ENCODE results near the gene ACTR3. TPM values are rescaled to one million over a fixed set of nuclear protein-coding genes. Genes with fewer than 3 reads are reported as not detected.

Gene ACTR3
- total and polyA plus RNA-seq, 4 donors: 35.5 to 260 (median 184) TPM

DNA sequence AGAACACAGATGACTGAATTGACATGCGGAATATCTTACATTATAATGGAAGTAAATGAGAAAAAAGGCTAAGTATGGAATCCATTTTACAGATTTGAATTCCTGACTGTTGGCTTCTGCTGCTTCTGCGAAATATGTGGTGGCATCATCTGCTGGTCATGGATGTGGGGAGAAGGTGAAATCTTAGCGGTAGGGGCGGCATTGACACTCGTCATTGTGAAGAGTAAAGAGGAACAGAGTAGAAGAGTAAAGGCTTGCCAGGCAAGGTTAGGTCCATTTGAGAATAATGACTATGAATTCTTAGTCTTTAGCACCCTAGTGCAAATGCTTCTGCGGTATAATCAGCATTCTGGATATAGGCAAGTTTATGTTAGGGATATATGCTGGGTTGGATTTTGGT lies 32.4 kb downstream of the ACTR3 start:
- Histone ChIP-seq H3K36me3 (ENCODE audit: control insufficient read depth in 4 of 4, insufficient read depth in 4 of 4, low read length in 4 of 4) (peaks cover 3 to 21% (median 6%) of the 10 kb centered on the region in 4 donors), H3K4me3 (no peak overlapping the region), H3K27me3 (ENCODE audit: control insufficient read depth in 3 of 3, insufficient read depth in 3 of 3, low read length in 2 of 3) (no peaks in the 10 kb centered on the region), H3K9me3 (ENCODE audit: control insufficient read depth in 4 of 4, insufficient read depth in 3 of 4, low read length in 3 of 4) (no peaks in the 10 kb centered on the region), H3K4me1 (ENCODE audit: control insufficient read depth in 5 of 5, insufficient read depth in 5 of 5, low read length in 5 of 5) (no peaks in the 10 kb centered on the region), H3K9ac (ENCODE audit: insufficient read depth in 1 of 2, low read length in 2 of 2) (no peak overlapping the region), H3K27ac (ENCODE audit: low read depth in 1 of 2, low read length in 1 of 2) (no peak overlapping the region)
- TF ChIP-seq, protein P1, sequence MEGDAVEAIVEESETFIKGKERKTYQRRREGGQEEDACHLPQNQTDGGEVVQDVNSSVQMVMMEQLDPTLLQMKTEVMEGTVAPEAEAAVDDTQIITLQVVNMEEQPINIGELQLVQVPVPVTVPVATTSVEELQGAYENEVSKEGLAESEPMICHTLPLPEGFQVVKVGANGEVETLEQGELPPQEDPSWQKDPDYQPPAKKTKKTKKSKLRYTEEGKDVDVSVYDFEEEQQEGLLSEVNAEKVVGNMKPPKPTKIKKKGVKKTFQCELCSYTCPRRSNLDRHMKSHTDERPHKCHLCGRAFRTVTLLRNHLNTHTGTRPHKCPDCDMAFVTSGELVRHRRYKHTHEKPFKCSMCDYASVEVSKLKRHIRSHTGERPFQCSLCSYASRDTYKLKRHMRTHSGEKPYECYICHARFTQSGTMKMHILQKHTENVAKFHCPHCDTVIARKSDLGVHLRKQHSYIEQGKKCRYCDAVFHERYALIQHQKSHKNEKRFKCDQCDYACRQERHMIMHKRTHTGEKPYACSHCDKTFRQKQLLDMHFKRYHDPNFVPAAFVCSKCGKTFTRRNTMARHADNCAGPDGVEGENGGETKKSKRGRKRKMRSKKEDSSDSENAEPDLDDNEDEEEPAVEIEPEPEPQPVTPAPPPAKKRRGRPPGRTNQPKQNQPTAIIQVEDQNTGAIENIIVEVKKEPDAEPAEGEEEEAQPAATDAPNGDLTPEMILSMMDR (IDR thresholded peaks at IDR 0.05; ENCODE audit: control extremely low read depth, extremely low read depth): no peak
- DNase-seq (no peak), ATAC-seq (ENCODE audit: insufficient read depth, low FRiP score) (no peak)
- 89 to 90% methylated on average over 6 of the region's 6 CpGs for WGBS, 2 donors

DNA sequence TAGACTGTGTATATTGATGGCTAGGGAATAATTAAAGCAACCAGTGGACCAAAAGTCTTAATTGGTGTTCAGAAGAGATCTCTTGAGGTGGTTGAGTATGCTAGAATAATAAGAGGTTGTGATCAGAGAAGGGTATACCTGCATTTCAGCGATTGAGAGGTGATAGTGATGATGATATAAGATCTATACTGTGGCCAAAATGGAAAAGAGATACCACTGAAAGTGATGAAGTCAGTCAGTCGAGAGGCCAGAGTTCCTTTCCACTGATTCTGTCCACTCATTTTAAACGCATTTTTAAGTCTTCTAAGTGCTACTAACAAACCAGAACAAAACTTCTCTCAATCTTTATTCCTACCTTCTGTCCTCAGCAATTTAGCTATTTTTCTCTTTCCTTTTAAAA lies 32.9 kb downstream of the ACTR3 start:
- Histone ChIP-seq H3K36me3 (ENCODE audit: control insufficient read depth in 4 of 4, insufficient read depth in 4 of 4, low read length in 4 of 4) (peaks cover 3 to 17% (median 6%) of the 10 kb centered on the region in 4 donors), H3K9me3 (ENCODE audit: control insufficient read depth in 4 of 4, insufficient read depth in 3 of 4, low read length in 3 of 4) (no peaks in the 10 kb centered on the region), H3K27me3 (ENCODE audit: control insufficient read depth in 3 of 3, insufficient read depth in 3 of 3, low read length in 2 of 3) (no peaks in the 10 kb centered on the region), H3K9ac (ENCODE audit: insufficient read depth in 1 of 2, low read length in 2 of 2) (no peak overlapping the region), H3K27ac (ENCODE audit: low read depth in 1 of 2, low read length in 1 of 2) (no peak overlapping the region), H3K4me3 (no peak overlapping the region), H3K4me1 (ENCODE audit: control insufficient read depth in 5 of 5, insufficient read depth in 5 of 5, low read length in 5 of 5) (no peaks in the 10 kb centered on the region)
- no peak for DNase-seq
- TF ChIP-seq, protein P1 (IDR thresholded peaks at IDR 0.05; ENCODE audit: control extremely low read depth, extremely low read depth): no peak
- 88 to 94% methylated on average over 3 of the region's 3 CpGs for WGBS, 2 donors
- ATAC-seq (ENCODE audit: insufficient read depth, low FRiP score): no peak

GRCh38 chr2:113925884-113926283 lies 36.0 kb downstream of the ACTR3 start:
- no peaks in the 10 kb centered on the region for H3K27me3 ChIP-seq (ENCODE audit: control insufficient read depth in 3 of 3, insufficient read depth in 3 of 3, low read length in 2 of 3)
- DNase-seq (no peak), ATAC-seq (ENCODE audit: insufficient read depth, low FRiP score) (no peak)
- TF ChIP-seq, protein P1 (IDR thresholded peaks at IDR 0.05; ENCODE audit: control extremely low read depth, extremely low read depth): no peak
- H3K9me3 ChIP-seq (ENCODE audit: control insufficient read depth in 4 of 4, insufficient read depth in 3 of 4, low read length in 3 of 4): no peaks in the 10 kb centered on the region
- peaks cover 2 to 10% (median 8%) of the 10 kb centered on the region in 4 donors for H3K36me3 ChIP-seq (ENCODE audit: control insufficient read depth in 4 of 4, insufficient read depth in 4 of 4, low read length in 4 of 4)
- no peak overlapping the region for H3K9ac ChIP-seq (ENCODE audit: insufficient read depth in 1 of 2, low read length in 2 of 2)
- no peak overlapping the region for H3K27ac ChIP-seq (ENCODE audit: low read depth in 1 of 2, low read length in 1 of 2)
- no peak overlapping the region for H3K4me3 ChIP-seq
- no peaks in the 10 kb centered on the region for H3K4me1 ChIP-seq (ENCODE audit: control insufficient read depth in 5 of 5, insufficient read depth in 5 of 5, low read length in 5 of 5)
- WGBS, 2 donors: 80 to 82% methylated on average over 6 of the region's 6 CpGs

DNA sequence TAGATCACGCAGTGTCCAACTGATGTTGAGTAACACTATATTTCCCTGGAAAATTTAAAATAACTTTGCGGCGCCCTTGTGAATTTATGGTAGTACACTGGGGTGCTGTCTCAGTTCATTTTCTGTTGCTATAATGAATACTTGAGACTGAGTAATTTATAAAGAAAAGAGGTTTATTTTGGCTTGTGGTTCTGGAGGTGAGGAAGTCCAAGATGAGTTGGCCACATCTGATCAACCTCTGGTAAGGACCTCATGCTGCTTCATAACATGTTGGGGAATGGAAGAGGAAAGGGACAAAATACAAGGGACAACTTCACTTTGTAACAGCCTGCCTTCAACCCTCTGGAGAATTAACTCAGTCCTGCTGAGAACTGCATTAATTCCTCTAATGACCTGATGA lies 36.4 kb downstream of the ACTR3 start:
- ATAC-seq (ENCODE audit: insufficient read depth, low FRiP score): no peak
- 99% methylated on average over 3 of the region's 3 CpGs for WGBS, 2 donors
- TF ChIP-seq, protein P1 (IDR thresholded peaks at IDR 0.05; ENCODE audit: control extremely low read depth, extremely low read depth): no peak
- DNase-seq: no peak
- no peak overlapping the region for H3K4me3 ChIP-seq
- H3K4me1 ChIP-seq (ENCODE audit: control insufficient read depth in 5 of 5, insufficient read depth in 5 of 5, low read length in 5 of 5): no peaks in the 10 kb centered on the region
- H3K27me3 ChIP-seq (ENCODE audit: control insufficient read depth in 3 of 3, insufficient read depth in 3 of 3, low read length in 2 of 3): no peaks in the 10 kb centered on the region
- no peak overlapping the region for H3K27ac ChIP-seq (ENCODE audit: low read depth in 1 of 2, low read length in 1 of 2)
- H3K9ac ChIP-seq (ENCODE audit: insufficient read depth in 1 of 2, low read length in 2 of 2): no peak overlapping the region
- H3K36me3 ChIP-seq (ENCODE audit: control insufficient read depth in 4 of 4, insufficient read depth in 4 of 4, low read length in 4 of 4): peaks cover 2 to 10% (median 8%) of the 10 kb centered on the region in 4 donors
- no peaks in the 10 kb centered on the region for H3K9me3 ChIP-seq (ENCODE audit: control insufficient read depth in 4 of 4, insufficient read depth in 3 of 4, low read length in 3 of 4)

Data from lung (tissue), 12 donors.